ENCODE results near the gene PCARE.

PCARE gene

DNA sequence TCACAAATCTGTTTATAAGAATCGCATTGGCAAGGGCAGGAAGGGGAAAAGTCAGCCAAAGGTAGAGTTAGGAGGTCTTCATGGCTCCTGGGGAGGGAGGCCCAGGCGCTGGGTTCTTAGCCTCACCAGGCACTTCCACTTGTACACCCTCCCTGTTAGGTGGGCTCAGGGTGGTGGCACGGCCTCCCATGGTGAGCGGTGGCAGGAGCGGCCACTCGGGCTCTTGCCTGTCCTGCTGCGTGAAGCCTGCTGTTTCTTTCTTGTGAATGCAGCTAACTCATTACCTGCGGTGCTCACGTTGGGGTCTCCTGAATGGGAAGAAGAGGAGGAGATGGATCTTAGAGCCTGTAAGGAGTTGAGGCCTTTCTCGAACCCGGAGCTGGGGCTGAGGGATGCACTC, 52.4 kb downstream of the PCARE start:
- no peak for DNase-seq (ENCODE audit: extremely low read depth, insufficient read length)
- Histone ChIP-seq H3K4me3 (replicated peaks; ENCODE audit: low read depth, low read length) (no peak overlapping the region), H3K36me3 (ENCODE audit: control insufficient read depth, insufficient read depth, low read length) (no peaks in the 10 kb centered on the region), H3K27me3 (replicated peaks; ENCODE audit: control insufficient read depth, insufficient read depth, low read length) (no peaks in the 10 kb centered on the region; the same call in 1 of the 2 replicates)
- TF ChIP-seq, protein P1, sequence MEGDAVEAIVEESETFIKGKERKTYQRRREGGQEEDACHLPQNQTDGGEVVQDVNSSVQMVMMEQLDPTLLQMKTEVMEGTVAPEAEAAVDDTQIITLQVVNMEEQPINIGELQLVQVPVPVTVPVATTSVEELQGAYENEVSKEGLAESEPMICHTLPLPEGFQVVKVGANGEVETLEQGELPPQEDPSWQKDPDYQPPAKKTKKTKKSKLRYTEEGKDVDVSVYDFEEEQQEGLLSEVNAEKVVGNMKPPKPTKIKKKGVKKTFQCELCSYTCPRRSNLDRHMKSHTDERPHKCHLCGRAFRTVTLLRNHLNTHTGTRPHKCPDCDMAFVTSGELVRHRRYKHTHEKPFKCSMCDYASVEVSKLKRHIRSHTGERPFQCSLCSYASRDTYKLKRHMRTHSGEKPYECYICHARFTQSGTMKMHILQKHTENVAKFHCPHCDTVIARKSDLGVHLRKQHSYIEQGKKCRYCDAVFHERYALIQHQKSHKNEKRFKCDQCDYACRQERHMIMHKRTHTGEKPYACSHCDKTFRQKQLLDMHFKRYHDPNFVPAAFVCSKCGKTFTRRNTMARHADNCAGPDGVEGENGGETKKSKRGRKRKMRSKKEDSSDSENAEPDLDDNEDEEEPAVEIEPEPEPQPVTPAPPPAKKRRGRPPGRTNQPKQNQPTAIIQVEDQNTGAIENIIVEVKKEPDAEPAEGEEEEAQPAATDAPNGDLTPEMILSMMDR (IDR thresholded peaks at IDR 0.05; ENCODE audit: insufficient read depth, low read length, poor library complexity, severe bottlenecking): no peak

DNA sequence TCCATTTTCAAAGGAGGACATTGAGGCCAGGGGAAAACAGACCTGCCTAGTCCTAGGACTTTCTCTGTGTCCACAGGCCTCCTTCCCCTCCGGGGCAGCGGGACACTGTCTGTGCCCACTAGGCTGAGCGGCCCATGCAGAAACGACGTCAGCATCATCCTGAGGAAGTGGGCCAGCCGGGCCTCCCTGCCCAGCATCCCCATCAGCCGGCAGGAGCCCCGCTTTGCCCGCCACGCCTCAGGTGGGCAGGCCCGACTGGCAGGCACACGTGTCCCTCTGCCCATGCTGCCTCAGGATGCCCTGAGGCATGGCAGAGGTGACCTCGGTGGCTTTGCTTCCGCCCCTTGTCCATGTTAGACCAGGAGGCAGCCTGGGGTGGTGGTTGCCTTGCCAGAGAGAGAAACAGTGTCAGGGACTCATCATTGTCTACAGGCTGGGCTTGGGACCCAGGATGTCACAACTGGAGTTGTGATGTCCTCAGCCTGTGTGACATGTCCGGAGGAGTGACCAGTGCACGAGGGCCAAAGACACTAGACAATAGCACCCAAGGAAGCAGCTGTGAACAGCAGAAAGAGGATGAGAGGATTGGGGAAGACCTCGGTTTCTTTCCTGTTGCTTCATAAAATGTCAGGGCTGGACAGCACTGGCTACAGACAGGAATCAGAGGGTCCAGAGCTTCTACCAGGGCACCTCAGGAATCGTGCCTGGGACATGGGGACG, 56.4 kb downstream of the PCARE start:
- Histone ChIP-seq H3K27me3 (replicated peaks; ENCODE audit: control insufficient read depth, insufficient read depth, low read length) (no peaks in the 10 kb centered on the region), H3K4me3 (replicated peaks; ENCODE audit: low read depth, low read length) (no peak overlapping the region), H3K36me3 (ENCODE audit: control insufficient read depth, insufficient read depth, low read length) (no peaks in the 10 kb centered on the region)
- TF ChIP-seq, protein P1 (IDR thresholded peaks at IDR 0.05; ENCODE audit: insufficient read depth, low read length, poor library complexity, severe bottlenecking): no peak
- no peak for DNase-seq (ENCODE audit: extremely low read depth, insufficient read length)

DNA sequence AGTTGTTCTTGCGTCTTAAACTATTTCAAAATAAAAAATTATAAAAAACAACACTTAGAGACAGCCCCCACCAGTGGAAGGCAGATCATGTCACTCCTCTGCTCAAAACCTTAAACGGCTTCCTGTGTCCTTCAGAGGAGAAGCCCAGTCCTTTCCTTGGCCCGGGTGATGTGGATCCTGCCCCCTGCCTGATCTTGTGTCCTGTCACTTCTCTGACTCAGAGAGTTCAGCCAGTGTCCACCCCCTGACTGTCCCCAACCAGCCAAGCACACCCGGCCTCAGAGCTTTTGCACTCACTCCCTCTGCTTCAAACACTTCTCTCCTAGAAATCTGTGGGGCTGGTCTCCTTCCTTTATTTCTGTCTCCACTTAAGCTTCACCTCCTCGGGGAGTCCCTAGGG, 57.8 kb downstream of the PCARE start:
- TF ChIP-seq, protein P1 (IDR thresholded peaks at IDR 0.05; ENCODE audit: insufficient read depth, low read length, poor library complexity, severe bottlenecking): no peak
- Histone ChIP-seq H3K27me3 (replicated peaks; ENCODE audit: control insufficient read depth, insufficient read depth, low read length) (no peaks in the 10 kb centered on the region), H3K36me3 (ENCODE audit: control insufficient read depth, insufficient read depth, low read length) (no peaks in the 10 kb centered on the region), H3K4me3 (replicated peaks; ENCODE audit: low read depth, low read length) (no peak overlapping the region)
- DNase-seq (ENCODE audit: extremely low read depth, insufficient read length): no peak

DNA sequence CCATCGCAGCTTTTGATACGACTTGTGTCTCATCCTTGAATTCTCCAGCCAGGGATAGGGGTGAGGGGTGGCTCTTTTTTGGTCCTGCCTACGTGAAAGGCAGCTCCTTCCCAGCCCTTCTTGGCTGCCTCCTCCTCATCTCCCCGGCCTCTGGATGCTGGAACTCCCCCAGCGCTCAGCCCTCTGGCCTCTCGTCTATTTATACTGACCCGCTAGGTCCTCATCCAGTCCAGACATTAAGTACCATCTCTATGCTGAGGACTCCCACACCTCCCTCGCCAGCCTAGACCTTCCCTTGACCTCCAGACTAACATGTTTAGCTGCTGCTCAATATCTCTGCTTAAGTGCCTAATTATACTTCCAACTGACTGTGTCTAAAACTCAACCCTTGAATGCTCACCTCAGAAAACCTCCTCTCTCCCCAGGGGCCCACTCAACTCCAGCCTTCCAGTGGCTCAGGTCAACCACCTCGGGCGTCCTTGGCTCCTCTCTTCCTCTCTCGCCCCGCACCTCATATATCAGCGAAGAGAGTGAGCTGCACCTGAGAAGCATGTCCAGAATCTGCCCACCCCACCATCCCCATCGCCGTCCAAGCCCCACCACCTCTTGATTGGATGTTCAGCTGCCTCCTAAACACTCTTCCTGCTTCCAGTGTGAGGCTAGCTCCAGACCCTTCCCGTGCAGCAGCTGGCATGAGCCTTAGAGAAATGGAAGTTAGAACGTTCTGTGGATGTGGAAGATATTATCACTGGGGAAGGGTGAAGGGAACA, 58.4 kb downstream of the PCARE start:
- TF ChIP-seq, protein P1 (IDR thresholded peaks at IDR 0.05; ENCODE audit: insufficient read depth, low read length, poor library complexity, severe bottlenecking): no peak
- DNase-seq (ENCODE audit: extremely low read depth, insufficient read length): no peak
- Histone ChIP-seq H3K27me3 (replicated peaks; ENCODE audit: control insufficient read depth, insufficient read depth, low read length) (no peaks in the 10 kb centered on the region), H3K4me3 (replicated peaks; ENCODE audit: low read depth, low read length) (no peak overlapping the region), H3K36me3 (ENCODE audit: control insufficient read depth, insufficient read depth, low read length) (no peaks in the 10 kb centered on the region)

DNA sequence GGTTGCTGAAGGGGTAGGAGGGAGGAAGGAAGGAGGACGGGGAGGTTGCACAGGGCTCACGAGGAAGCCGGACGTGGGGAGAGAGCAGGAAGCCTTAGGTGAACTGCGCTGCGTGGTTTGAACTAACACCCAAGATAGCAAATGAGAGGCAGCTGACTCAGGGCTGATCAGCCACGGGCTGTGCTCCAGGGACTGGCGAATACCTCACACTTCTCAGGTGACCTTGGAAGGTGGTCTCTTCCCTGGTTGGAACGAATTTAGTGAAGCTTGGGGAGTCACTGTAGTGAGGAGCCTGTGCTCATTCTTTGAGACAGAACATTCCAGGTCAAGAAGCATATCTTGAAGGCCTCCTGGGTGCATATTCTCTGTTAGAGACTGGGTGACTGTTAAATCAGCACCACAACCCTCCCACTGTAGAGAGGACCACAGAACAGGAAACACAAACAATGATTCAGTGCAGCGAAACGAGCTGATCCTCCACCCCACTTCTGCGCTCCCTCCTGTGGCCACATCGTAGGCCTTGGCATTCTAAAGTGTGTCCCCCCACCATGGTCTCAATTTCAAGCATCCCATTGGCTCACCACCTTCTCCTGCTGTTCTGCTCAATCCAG, 59.4 kb downstream of the PCARE start:
- H3K36me3 ChIP-seq (ENCODE audit: control insufficient read depth, insufficient read depth, low read length): no peaks in the 10 kb centered on the region
- H3K4me3 ChIP-seq (replicated peaks; ENCODE audit: low read depth, low read length): no peak overlapping the region
- peak; percentile 35 for DNase-seq (ENCODE audit: extremely low read depth, insufficient read length)
- H3K27me3 ChIP-seq (replicated peaks; ENCODE audit: control insufficient read depth, insufficient read depth, low read length): no peaks in the 10 kb centered on the region
- TF ChIP-seq, protein P1 (IDR thresholded peaks at IDR 0.05; ENCODE audit: insufficient read depth, low read length, poor library complexity, severe bottlenecking): peak; percentile 28
